ENCODE results near the gene SHC3. TPM values are rescaled to one million over a fixed set of nuclear protein-coding genes. Genes with fewer than 3 reads are reported as not detected.

The SHC3 gene
- total RNA-seq, 2 donors from 2014 or later, result 1.0 to 1.7 TPM

GRCh38 chr9:89183146-89183545 is 4.5 kb upstream of the SHC3 start:
- Histone ChIP-seq H3K27me3 (no peaks in the 10 kb centered on the region), H3K4me1 (peaks cover 0 to 22% of the 10 kb centered on the region in 2 donors), H3K27ac (no peak overlapping the region), H3K36me3 (no peaks in the 10 kb centered on the region), H3K4me3 (no peak overlapping the region), H3K9me3 (no peaks in the 10 kb centered on the region)
- TF ChIP-seq CTCF (IDR thresholded peaks at IDR 0.05), result no peak
- no peak for DNase-seq (ENCODE audit: low spot score)

GRCh38 chr9:89182369-89182768 is 3.8 kb upstream of the SHC3 start:
- Histone ChIP-seq H3K27ac (no peak overlapping the region), H3K27me3 (peaks cover 2 to 3% of the 10 kb centered on the region in 2 donors), H3K9me3 (no peaks in the 10 kb centered on the region), H3K4me3 (no peak overlapping the region), H3K36me3 (no peaks in the 10 kb centered on the region), H3K4me1 (peaks cover 0 to 28% of the 10 kb centered on the region in 2 donors)
- no peak for DNase-seq (ENCODE audit: low spot score)
- no peak for TF ChIP-seq CTCF (IDR thresholded peaks at IDR 0.05)

GRCh38 chr9:89179895-89180734 is 1.5 kb upstream of the SHC3 start:
- Histone ChIP-seq H3K36me3 (no peaks in the 10 kb centered on the region), H3K9me3 (no peaks in the 10 kb centered on the region), H3K4me1 (peaks cover 0 to 35% of the 10 kb centered on the region in 2 donors), H3K4me3 (peak overlapping the region; percentile 29 to 47), H3K27me3 (peaks cover 5 to 18% of the 10 kb centered on the region in 2 donors), H3K27ac (peak overlapping the region; percentile 77 to 80)
- no peak for TF ChIP-seq CTCF (IDR thresholded peaks at IDR 0.05)
- DNase-seq (ENCODE audit: low spot score), result peak; percentile 97

GRCh38 chr9:89179540-89179894 is 899 bp upstream of the SHC3 start:
- Histone ChIP-seq H3K27ac (peak overlapping the region; percentile 77 to 80), H3K36me3 (no peaks in the 10 kb centered on the region), H3K4me1 (peaks cover 0 to 35% of the 10 kb centered on the region in 2 donors), H3K27me3 (peaks cover 5 to 18% of the 10 kb centered on the region in 2 donors), H3K4me3 (peak overlapping the region; percentile 29 to 47), H3K9me3 (no peaks in the 10 kb centered on the region)
- no peak for TF ChIP-seq CTCF (IDR thresholded peaks at IDR 0.05)
- no peak for DNase-seq (ENCODE audit: low spot score)

- Histone ChIP-seq H3K9me3 (no peaks in the 10 kb centered on the region), H3K4me3 (peak overlapping the region in 1 of 2 donors; percentile 58), H3K27me3 (peaks cover 5 to 18% of the 10 kb centered on the region in 2 donors), H3K27ac (peak overlapping the region; percentile 77 to 80), H3K4me1 (peaks cover 0 to 35% of the 10 kb centered on the region in 2 donors), H3K36me3 (no peaks in the 10 kb centered on the region)
- no peak for TF ChIP-seq CTCF (IDR thresholded peaks at IDR 0.05)
- no peak for DNase-seq (ENCODE audit: low spot score)
These were observed 367 bp upstream of the SHC3 start for GRCh38 chr9:89178830-89179539.

All from right atrium auricular region (tissue), 2 donors.